22Rv1 (cell line): Measurements from ENCODE around the gene UNC93B1.

Experiments used
- CTCF ChIP-seq: fragments of 450-650 bp; IDR thresholded peaks from 2 replicates; pipeline ENCODE4 v1.5.1; 2017; ENCODE audit warnings: mild to moderate bottlenecking
- ZFX ChIP-seq: fragments of 450-650 bp; IDR thresholded peaks from 2 replicates; pipeline ENCODE4 v1.6.1; 2017; ENCODE audit warnings: antibody characterized with exemption, borderline replicate concordance

GRCh38 chr11:68039526-68040086, 35.7 kb upstream of the UNC93B1 start:
- no peak for TF ChIP-seq CTCF
- no peak for TF ChIP-seq ZFX
